H9 (cell line): ENCODE measurements around the gene SPDEF. TPM values are rescaled to one million over a fixed set of nuclear protein-coding genes. Genes with fewer than 3 reads are reported as not detected.

Source experiments
- DNase-seq: peaks from one replicate; pipeline ENCODE4 v3.0.0-alpha.2; 2017
- H2AFZ ChIP-seq: one replicate; pipeline ENCODE4 v1.6.1; 2013; ENCODE audit warnings: mild to moderate bottlenecking, low read length, control low read depth, moderate library complexity
- H2AK5ac ChIP-seq: 2 replicates; pipeline ENCODE4 v1.6.1; 2013; ENCODE audit warnings: low read length, control low read depth, mixed read lengths; ENCODE audit not compliant: insufficient read length
- H2BK120ac ChIP-seq: one replicate; pipeline ENCODE4 v1.6.1; 2013; ENCODE audit warnings: low read depth, mild to moderate bottlenecking, low read length, control low read depth, inconsistent platforms; ENCODE audit not compliant: poor library complexity, severe bottlenecking
- H2BK12ac ChIP-seq: 2 replicates; pipeline ENCODE4 v1.6.1; 2013; ENCODE audit warnings: low read length, control low read depth, mixed read lengths, low read depth; ENCODE audit not compliant: insufficient read length
- H2BK15ac ChIP-seq: 2 replicates; pipeline ENCODE4 v1.6.1; 2013; ENCODE audit warnings: low read depth, low read length, control low read depth
- H2BK20ac ChIP-seq: one replicate; pipeline ENCODE4 v1.6.1; 2013; ENCODE audit warnings: low read depth, mild to moderate bottlenecking, low read length, control low read depth, inconsistent platforms; ENCODE audit not compliant: poor library complexity, severe bottlenecking
- H2BK5ac ChIP-seq: 2 replicates; pipeline ENCODE4 v1.6.1; 2013; ENCODE audit warnings: low read length, control low read depth, mixed read lengths; ENCODE audit not compliant: insufficient read length
- H3K14ac ChIP-seq: 2 replicates; pipeline ENCODE4 v1.6.1; 2013; ENCODE audit warnings: low read length, control low read depth; ENCODE audit not compliant: insufficient read depth
- H3K18ac ChIP-seq: 2 replicates; pipeline ENCODE4 v1.6.1; 2013; ENCODE audit warnings: low read depth, mild to moderate bottlenecking, mixed read lengths, low read length, control low read depth; ENCODE audit not compliant: insufficient read length
- H3K23ac ChIP-seq: 2 replicates; pipeline ENCODE4 v1.6.1; 2013; ENCODE audit warnings: low read length, control low read depth, mixed read lengths, low read depth; ENCODE audit not compliant: insufficient read length
- H3K23me2 ChIP-seq: 2 replicates; pipeline ENCODE4 v1.6.1; 2013; ENCODE audit warnings: low read depth, mild to moderate bottlenecking, mixed read lengths, low read length, control low read depth; ENCODE audit not compliant: insufficient read length, poor library complexity, severe bottlenecking
- H3K27ac ChIP-seq: 2 replicates; pipeline ENCODE4 v1.5.1; 2013; ENCODE audit warnings: low read length, control low read depth, mixed read lengths, low read depth; ENCODE audit not compliant: insufficient read length
- H3K27me3 ChIP-seq: 2 replicates; pipeline ENCODE4 v1.6.1; 2013; ENCODE audit warnings: low read length, control low read depth, inconsistent platforms; ENCODE audit not compliant: insufficient read depth
- H3K4ac ChIP-seq: 2 replicates; pipeline ENCODE4 v1.6.1; 2013; ENCODE audit warnings: low read depth, mild to moderate bottlenecking, control low read depth, inconsistent platforms, low read length, moderate library complexity
- H3K4me1 ChIP-seq: 2 replicates; pipeline ENCODE4 v1.6.1; 2013; ENCODE audit warnings: low read length, control low read depth, inconsistent platforms; ENCODE audit not compliant: insufficient read depth
- H3K4me2 ChIP-seq: 2 replicates; pipeline ENCODE4 v1.6.1; 2013; ENCODE audit warnings: low read length, control low read depth, mixed read lengths; ENCODE audit not compliant: insufficient read length, insufficient read depth
- H3K56ac ChIP-seq: 2 replicates; pipeline ENCODE4 v1.6.1; 2013; ENCODE audit warnings: low read depth, mild to moderate bottlenecking, mixed read lengths, low read length, control low read depth; ENCODE audit not compliant: insufficient read length
- H3K79me1 ChIP-seq: 2 replicates; pipeline ENCODE4 v1.6.1; 2013; ENCODE audit warnings: low read depth, mild to moderate bottlenecking, moderate library complexity, low read length, control low read depth, inconsistent platforms; ENCODE audit not compliant: insufficient read depth, poor library complexity, severe bottlenecking
- H3K79me2 ChIP-seq: 2 replicates; pipeline ENCODE4 v1.6.1; 2013; ENCODE audit warnings: low read length, control low read depth, inconsistent platforms; ENCODE audit not compliant: insufficient read depth
- H3K9ac ChIP-seq: 2 replicates; pipeline ENCODE4 v1.6.1; 2013; ENCODE audit warnings: low read length, control low read depth, mixed read lengths; ENCODE audit not compliant: insufficient read length; ENCODE audit errors: extremely low read depth
- H3K9me3 ChIP-seq: one replicate; pipeline ENCODE4 v1.6.1; 2013; ENCODE audit warnings: low read depth, low read length, inconsistent platforms; ENCODE audit not compliant: control insufficient read depth
- H3T11ph ChIP-seq: one replicate; pipeline ENCODE4 v1.6.1; 2013; ENCODE audit warnings: mild to moderate bottlenecking, low read length, control low read depth, inconsistent platforms
- H4K20me1 ChIP-seq: one replicate; pipeline ENCODE4 v1.6.1; 2013; ENCODE audit not compliant: control insufficient read depth, insufficient read length, insufficient read depth
- H4K5ac ChIP-seq: 2 replicates; pipeline ENCODE4 v1.6.1; 2013; ENCODE audit warnings: low read depth, mild to moderate bottlenecking, mixed read lengths, low read length, control low read depth; ENCODE audit not compliant: insufficient read length
- H4K8ac ChIP-seq: replicated peaks from 2 replicates; pipeline ENCODE4 v1.6.1; 2013; ENCODE audit warnings: low read length, control low read depth, mixed read lengths, low read depth; ENCODE audit not compliant: insufficient read length
- H4K91ac ChIP-seq: 2 replicates; pipeline ENCODE4 v1.6.1; 2013; ENCODE audit warnings: low read depth, mild to moderate bottlenecking, moderate library complexity, mixed read lengths, low read length, control low read depth; ENCODE audit not compliant: insufficient read length
- H3K27ac Mint-ChIP-seq, 3 experiments: 2 replicates in 2 of 3; 3 replicates in 1 of 3; pipeline ENCODE4 v1.8.0; 2020 to 2021; ENCODE audit warnings: mixed read lengths in 3 of 3, mild to moderate bottlenecking in 1 of 3, moderate library complexity in 1 of 3
- H3K27me3 Mint-ChIP-seq: 2 replicates; pipeline ENCODE4 v1.8.0; 2021; ENCODE audit warnings: low read depth, mild to moderate bottlenecking, moderate library complexity, mixed read lengths
- H3K36me3 Mint-ChIP-seq, 3 experiments: 2 replicates in 2 of 3; 3 replicates in 1 of 3; pipeline ENCODE4 v1.8.0; 2020 to 2021; ENCODE audit warnings: low read depth in 3 of 3, mixed read lengths in 3 of 3; ENCODE audit not compliant: insufficient read depth in 1 of 3
- H3K4me1 Mint-ChIP-seq, 2 experiments: 2 replicates each; pipeline ENCODE4 v1.8.0; 2020; ENCODE audit warnings: mixed read lengths in 2 of 2
- H3K4me3 Mint-ChIP-seq, 2 experiments: 2 replicates in 1 of 2; 3 replicates in 1 of 2; pipeline ENCODE4 v1.8.0; 2020 to 2021; ENCODE audit warnings: mild to moderate bottlenecking in 2 of 2, mixed read lengths in 2 of 2, moderate library complexity in 1 of 2
- H3K9me3 Mint-ChIP-seq, 2 experiments: 2 replicates in 1 of 2; 3 replicates in 1 of 2; pipeline ENCODE4 v1.8.0; 2020; ENCODE audit warnings: mild to moderate bottlenecking in 2 of 2, mixed read lengths in 2 of 2, moderate library complexity in 1 of 2
- CTCF ChIP-seq: fragments of 200-600 bp; sonication (generic); conservative IDR thresholded peaks from 3 replicates; pipeline ENCODE4 v1.8.0; 2021; ENCODE audit warnings: antibody characterized with exemption, mild to moderate bottlenecking
- WGBS: extraction: QIAGEN DNeasy Blood & Tissue Kit; methylation state at CpG from one replicate; pipeline ENCODE4 v1.1.7; 2013; ENCODE audit warnings: missing lambda C conversion rate, low lambda C conversion rate, mixed read lengths; ENCODE audit not compliant: insufficient read length; ENCODE audit errors: extremely low coverage; 5-methylcytosine and 5-hydroxymethylcytosine counted together
- total RNA-seq: library from RNA; stranded (reverse); gene quantifications from 2 replicates; pipeline ENCODE4 v1.2.1, GENCODE V29; 2021

The SPDEF gene
- total RNA-seq, 1 experiment from 2014 or later: 0.15 TPM

- no peak overlapping the region for H4K5ac ChIP-seq
- H2BK12ac ChIP-seq: no peak overlapping the region
Observed at GRCh38 chr6:34587325-34587724, 31.2 kb upstream of the SPDEF start.

More at GRCh38 chr6:34587325-34587724, 31.2 kb upstream of the SPDEF start:
- DNase-seq: no peak
- H2AFZ ChIP-seq: no peak overlapping the region
- no peaks in the 10 kb centered on the region for H3K23me2 ChIP-seq
- WGBS: no CpG with 5 or more reads among the region's 2 CpGs
- H2BK20ac ChIP-seq: no peak overlapping the region
- no peaks in the 10 kb centered on the region; the same call in 1 of the 2 replicates for H3K79me2 ChIP-seq
- H2BK5ac ChIP-seq: no peak overlapping the region
- no peak for TF ChIP-seq CTCF
- H2BK15ac ChIP-seq: no peak overlapping the region
- Mint-ChIP-seq H3K27ac (peak overlapping the region in 2 of 3 experiments; percentile 50 to 57; a peak in 2 of 7 replicates), H3K36me3 (peaks cover 0 to 5% (median 0%) of the 10 kb centered on the region in 3 experiments; a peak in 3 of 7 replicates), H3K4me1 (peaks cover 38 to 48% of the 10 kb centered on the region in 2 experiments), H3K4me3 (no peak overlapping the region), H3K9me3 (no peaks in the 10 kb centered on the region), H3K27me3 (no peaks in the 10 kb centered on the region)
- H3K18ac ChIP-seq: no peak overlapping the region
- no peak overlapping the region for H4K91ac ChIP-seq
- H4K8ac ChIP-seq: no peak overlapping the region
- H4K20me1 ChIP-seq: no peaks in the 10 kb centered on the region
- H3K23ac ChIP-seq: no peak overlapping the region
- no peaks in the 10 kb centered on the region for H3K27me3 ChIP-seq
- H3K14ac ChIP-seq: no peak overlapping the region; the same call in 1 of the 2 replicates
- no peaks in the 10 kb centered on the region for H3K79me1 ChIP-seq
- no peaks in the 10 kb centered on the region for H3K9me3 ChIP-seq
- no peak overlapping the region for H3T11ph ChIP-seq
- H3K4ac ChIP-seq: no peak overlapping the region
- H3K4me1 ChIP-seq: no peaks in the 10 kb centered on the region; the same call in 1 of the 2 replicates
- H3K56ac ChIP-seq: no peak overlapping the region
- no peak overlapping the region for H3K4me2 ChIP-seq
- H3K27ac ChIP-seq: no peak overlapping the region
- H2AK5ac ChIP-seq: no peak overlapping the region
- no peak overlapping the region for H2BK120ac ChIP-seq
- no peak overlapping the region for H3K9ac ChIP-seq
